ENCODE results near the gene ATRIP.

ATRIP gene

GRCh38 chr3:48466386-48467109 lies 20.0 kb downstream of the ATRIP start:
- peaks cover 58% of the 10 kb centered on the region for H3K79me2 ChIP-seq (ENCODE audit: control insufficient read depth, low read length)
- peaks cover 3% of the 10 kb centered on the region; the same call in 1 of the 2 replicates for H3F3A ChIP-seq (ENCODE audit: control insufficient read depth, insufficient read depth)
- H3K36me3 ChIP-seq (ENCODE audit: control insufficient read depth, low read length), result peaks cover 67% of the 10 kb centered on the region
- peak overlapping the region; percentile 97 for H3K4me2 ChIP-seq (ENCODE audit: low read length)
- no peaks in the 10 kb centered on the region for H3K9me3 ChIP-seq (ENCODE audit: control insufficient read depth, insufficient read depth, low read length)
- TF ChIP-seq EZH2phosphoT487 (IDR thresholded peaks at IDR 0.05; ENCODE audit: borderline replicate concordance, low read length), result no peak
- TF ChIP-seq, protein P1, sequence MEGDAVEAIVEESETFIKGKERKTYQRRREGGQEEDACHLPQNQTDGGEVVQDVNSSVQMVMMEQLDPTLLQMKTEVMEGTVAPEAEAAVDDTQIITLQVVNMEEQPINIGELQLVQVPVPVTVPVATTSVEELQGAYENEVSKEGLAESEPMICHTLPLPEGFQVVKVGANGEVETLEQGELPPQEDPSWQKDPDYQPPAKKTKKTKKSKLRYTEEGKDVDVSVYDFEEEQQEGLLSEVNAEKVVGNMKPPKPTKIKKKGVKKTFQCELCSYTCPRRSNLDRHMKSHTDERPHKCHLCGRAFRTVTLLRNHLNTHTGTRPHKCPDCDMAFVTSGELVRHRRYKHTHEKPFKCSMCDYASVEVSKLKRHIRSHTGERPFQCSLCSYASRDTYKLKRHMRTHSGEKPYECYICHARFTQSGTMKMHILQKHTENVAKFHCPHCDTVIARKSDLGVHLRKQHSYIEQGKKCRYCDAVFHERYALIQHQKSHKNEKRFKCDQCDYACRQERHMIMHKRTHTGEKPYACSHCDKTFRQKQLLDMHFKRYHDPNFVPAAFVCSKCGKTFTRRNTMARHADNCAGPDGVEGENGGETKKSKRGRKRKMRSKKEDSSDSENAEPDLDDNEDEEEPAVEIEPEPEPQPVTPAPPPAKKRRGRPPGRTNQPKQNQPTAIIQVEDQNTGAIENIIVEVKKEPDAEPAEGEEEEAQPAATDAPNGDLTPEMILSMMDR (IDR thresholded peaks at IDR 0.05; ENCODE audit: low read depth, low read length, poor library complexity, severe bottlenecking), result no peak
- H4K20me1 ChIP-seq (ENCODE audit: control insufficient read depth, insufficient read depth, low read depth, low read length), result no peaks in the 10 kb centered on the region
- no peaks in the 10 kb centered on the region for H3K27me3 ChIP-seq (ENCODE audit: control insufficient read depth, low read length)
- H3K4me3 ChIP-seq (ENCODE audit: low read length), result peak overlapping the region; percentile 96
- peak overlapping the region; percentile 76 for H3K27ac ChIP-seq (ENCODE audit: low read depth, low read length)
- peaks cover 61% of the 10 kb centered on the region for H3K4me1 ChIP-seq (ENCODE audit: control insufficient read depth, low read length)
- H3K9me2 ChIP-seq (replicated peaks; ENCODE audit: control insufficient read depth, low read length), result no peaks in the 10 kb centered on the region

DNA sequence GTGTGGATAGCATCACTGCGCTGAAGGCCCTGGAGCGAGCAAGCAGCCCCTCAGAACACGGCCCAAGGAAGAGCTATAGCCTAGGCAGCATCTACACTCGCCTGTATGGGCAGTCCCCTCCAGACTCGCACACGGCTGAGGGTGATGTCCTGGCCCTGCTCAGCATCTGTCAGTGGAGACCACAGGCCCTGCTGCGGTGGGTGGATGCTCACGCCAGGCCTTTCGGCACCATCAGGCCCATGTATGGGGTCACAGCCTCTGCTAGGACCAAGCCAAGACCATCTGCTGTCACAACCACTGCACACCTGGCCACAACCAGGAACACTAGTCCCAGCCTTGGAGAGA lies 20.5 kb downstream of the ATRIP start:
- H3F3A ChIP-seq (ENCODE audit: control insufficient read depth, insufficient read depth), result peaks cover 3% of the 10 kb centered on the region; the same call in 1 of the 2 replicates
- H3K9me2 ChIP-seq (replicated peaks; ENCODE audit: control insufficient read depth, low read length), result no peaks in the 10 kb centered on the region
- peak overlapping the region; percentile 97 for H3K4me2 ChIP-seq (ENCODE audit: low read length)
- H3K79me2 ChIP-seq (ENCODE audit: control insufficient read depth, low read length), result peaks cover 63% of the 10 kb centered on the region
- H3K4me1 ChIP-seq (ENCODE audit: control insufficient read depth, low read length), result peaks cover 66% of the 10 kb centered on the region
- peak overlapping the region; percentile 96 for H3K4me3 ChIP-seq (ENCODE audit: low read length)
- no peaks in the 10 kb centered on the region for H3K9me3 ChIP-seq (ENCODE audit: control insufficient read depth, insufficient read depth, low read length)
- no peaks in the 10 kb centered on the region for H4K20me1 ChIP-seq (ENCODE audit: control insufficient read depth, insufficient read depth, low read depth, low read length)
- H3K27me3 ChIP-seq (ENCODE audit: control insufficient read depth, low read length), result no peaks in the 10 kb centered on the region
- H3K27ac ChIP-seq (ENCODE audit: low read depth, low read length), result peak overlapping the region; percentile 76
- peaks cover 67% of the 10 kb centered on the region for H3K36me3 ChIP-seq (ENCODE audit: control insufficient read depth, low read length)
- no peak for TF ChIP-seq EZH2phosphoT487 (IDR thresholded peaks at IDR 0.05; ENCODE audit: borderline replicate concordance, low read length)
- TF ChIP-seq, protein P1 (IDR thresholded peaks at IDR 0.05; ENCODE audit: low read depth, low read length, poor library complexity, severe bottlenecking), result no peak

GRCh38 chr3:48467473-48468267 lies 21.1 kb downstream of the ATRIP start:
- peak overlapping the region; percentile 96 for H3K4me3 ChIP-seq (ENCODE audit: low read length)

More at GRCh38 chr3:48467473-48468267, 21.1 kb downstream of the ATRIP start:
- H3K4me1 ChIP-seq (ENCODE audit: control insufficient read depth, low read length), result peaks cover 67% of the 10 kb centered on the region
- H3K4me2 ChIP-seq (ENCODE audit: low read length), result peak overlapping the region; percentile 97
- H3F3A ChIP-seq (ENCODE audit: control insufficient read depth, insufficient read depth), result peaks cover 3% of the 10 kb centered on the region; the same call in 1 of the 2 replicates
- TF ChIP-seq, protein P1 (IDR thresholded peaks at IDR 0.05; ENCODE audit: low read depth, low read length, poor library complexity, severe bottlenecking), result no peak
- TF ChIP-seq EZH2phosphoT487 (IDR thresholded peaks at IDR 0.05; ENCODE audit: borderline replicate concordance, low read length), result no peak
- no peaks in the 10 kb centered on the region for H3K27me3 ChIP-seq (ENCODE audit: control insufficient read depth, low read length)
- H3K79me2 ChIP-seq (ENCODE audit: control insufficient read depth, low read length), result peaks cover 69% of the 10 kb centered on the region
- H3K27ac ChIP-seq (ENCODE audit: low read depth, low read length), result peak overlapping the region; percentile 76; the same call in 1 of the 2 replicates
- H3K9me2 ChIP-seq (replicated peaks; ENCODE audit: control insufficient read depth, low read length), result no peaks in the 10 kb centered on the region
- no peaks in the 10 kb centered on the region for H3K9me3 ChIP-seq (ENCODE audit: control insufficient read depth, insufficient read depth, low read length)
- H4K20me1 ChIP-seq (ENCODE audit: control insufficient read depth, insufficient read depth, low read depth, low read length), result no peaks in the 10 kb centered on the region
- H3K36me3 ChIP-seq (ENCODE audit: control insufficient read depth, low read length), result peaks cover 69% of the 10 kb centered on the region
